GM18511 (cell line): ENCODE data around the gene PPP3CA.
"Not testable (repeated sequence)": the region's sequence is repeated elsewhere in the genome, so short reads cannot be mapped to it uniquely, and the experiment has no call there.

ENCODE experiments used
- ATAC-seq: cut with Tn5 transposase; IDR thresholded peaks from one replicate; pipeline ENCODE4 v1.9.1; 2021; ENCODE audit warnings: mild to moderate bottlenecking, moderate library complexity; ENCODE audit not compliant: unreplicated experiment

PPP3CA gene

GRCh38 chr4:101152521-101152920 is 194.8 kb downstream of the PPP3CA start:
- ATAC-seq = no peak

GRCh38 chr4:101148551-101148950 is 198.8 kb downstream of the PPP3CA start:
- ATAC-seq = no peak

GRCh38 chr4:101147283-101147682 is 200.0 kb downstream of the PPP3CA start:
- ATAC-seq = no peak

GRCh38 chr4:101145021-101145420 is 202.3 kb downstream of the PPP3CA start:
- no peak for ATAC-seq

- ATAC-seq = peak; percentile 42
These were observed 205.1 kb downstream of the PPP3CA start for GRCh38 chr4:101142259-101142658.

GRCh38 chr4:101141855-101142254 is 205.5 kb downstream of the PPP3CA start:
- no peak for ATAC-seq

GRCh38 chr4:101141230-101141629 is 206.1 kb downstream of the PPP3CA start:
- peak; percentile 33 for ATAC-seq

- ATAC-seq = no peak
These were observed 207.1 kb downstream of the PPP3CA start for GRCh38 chr4:101140228-101140627.

GRCh38 chr4:101136373-101137370 is 210.7 kb downstream of the PPP3CA start:
- no peak for ATAC-seq

GRCh38 chr4:101135371-101136010 is 211.8 kb downstream of the PPP3CA start:
- peak; percentile 70 for ATAC-seq

- ATAC-seq = not testable (repeated sequence)
These were observed 216.3 kb downstream of the PPP3CA start for GRCh38 chr4:101131058-101131457.

- not testable (repeated sequence) for ATAC-seq
These were observed 218.4 kb downstream of the PPP3CA start for GRCh38 chr4:101128898-101129297.

GRCh38 chr4:101128473-101128872 is 218.9 kb downstream of the PPP3CA start:
- no peak for ATAC-seq

GRCh38 chr4:101127176-101127790 is 220.0 kb downstream of the PPP3CA start:
- peak; percentile 50 for ATAC-seq

- ATAC-seq = no peak
These were observed 221.3 kb downstream of the PPP3CA start for GRCh38 chr4:101126059-101126458.

GRCh38 chr4:101125045-101125942 is 222.0 kb downstream of the PPP3CA start:
- ATAC-seq = no peak

GRCh38 chr4:101123231-101123630 is 224.1 kb downstream of the PPP3CA start:
- no peak for ATAC-seq

GRCh38 chr4:101122019-101122418 is 225.3 kb downstream of the PPP3CA start:
- no peak for ATAC-seq

- no peak for ATAC-seq
These were observed 228.2 kb downstream of the PPP3CA start for GRCh38 chr4:101119141-101119540.

- no peak for ATAC-seq
These were observed 228.7 kb downstream of the PPP3CA start for GRCh38 chr4:101118617-101119016.
